ENCODE data around the gene ANO5.

- no peak for TF ChIP-seq CTCF (IDR thresholded peaks at IDR 0.05; ENCODE audit: insufficient read depth, low read length, poor library complexity, severe bottlenecking)
- TF ChIP-seq EZH2phosphoT487 (conservative IDR thresholded peaks at IDR 0.05; ENCODE audit: low read length): no peak
Measured at GRCh38 chr11:22157531-22157930, 35.4 kb upstream of the ANO5 start.

All from SU-DHL-6 (cell line).